Ishikawa (cell line): Measurements from ENCODE around the gene OR7A17.

Experiments used
- CEBPB ChIP-seq: IDR thresholded peaks from 2 replicates; pipeline ENCODE4 v1.6.1; 2012
- CREB1 ChIP-seq: IDR thresholded peaks from 2 replicates; pipeline ENCODE4 v1.6.1; 2012; ENCODE audit warnings: low read depth
- EGR1 ChIP-seq: IDR thresholded peaks from 2 replicates; pipeline ENCODE4 v1.6.1; 2012
- EP300 ChIP-seq: IDR thresholded peaks from 2 replicates; pipeline ENCODE4 v1.6.1; 2012; ENCODE audit warnings: borderline replicate concordance
- FOXM1 ChIP-seq: IDR thresholded peaks from 2 replicates; pipeline ENCODE4 v1.6.1; 2012; ENCODE audit warnings: low read depth, borderline replicate concordance
- MAX ChIP-seq: IDR thresholded peaks from 2 replicates; pipeline ENCODE4 v1.6.1; 2012
- NFIC ChIP-seq: IDR thresholded peaks from 2 replicates; pipeline ENCODE4 v1.6.1; 2012
- RAD21 ChIP-seq: IDR thresholded peaks from 2 replicates; pipeline ENCODE4 v1.6.1; 2012; ENCODE audit warnings: low read depth
- REST ChIP-seq: IDR thresholded peaks from 2 replicates; pipeline ENCODE4 v1.6.1; 2012; ENCODE audit warnings: low read depth, mild to moderate bottlenecking
- TAF1 ChIP-seq: IDR thresholded peaks from 2 replicates; pipeline ENCODE4 v1.6.1; 2012; ENCODE audit warnings: low read depth, mild to moderate bottlenecking
- TCF12 ChIP-seq: IDR thresholded peaks from 2 replicates; pipeline ENCODE4 v1.6.1; 2012; ENCODE audit warnings: low read depth
- TEAD4 ChIP-seq: IDR thresholded peaks from 2 replicates; pipeline ENCODE4 v1.6.1; 2012
- USF1 ChIP-seq: IDR thresholded peaks from 2 replicates; pipeline ENCODE4 v1.6.1; 2012
- YY1 ChIP-seq: IDR thresholded peaks from 2 replicates; pipeline ENCODE4 v1.6.1; 2012; ENCODE audit warnings: low read depth
- ZBTB7A ChIP-seq: IDR thresholded peaks from 2 replicates; pipeline ENCODE4 v1.6.1; 2012; ENCODE audit warnings: low read depth

The OR7A17 gene

GRCh38 chr19:14886032-14886431 lies at the start of gene OR7A17:
TSS of gene OR7A17 (minus strand) at chr19:14886132. CDS start at chr19:14881355, 4,777 bp downstream.
- TF ChIP-seq FOXM1 (no peak), MAX (no peak), EGR1 (no peak), USF1 (no peak), TCF12 (no peak), TEAD4 (no peak), CREB1 (no peak), ZBTB7A (no peak), CEBPB (no peak), YY1 (no peak), EP300 (no peak), TAF1 (no peak), REST (no peak), RAD21 (no peak)

- TF ChIP-seq TAF1 (no peak), CREB1 (no peak), EGR1 (no peak), YY1 (no peak), FOXM1 (no peak), REST (no peak), MAX (no peak), USF1 (no peak), CEBPB (no peak), RAD21 (no peak), TCF12 (no peak), TEAD4 (no peak), NFIC (no peak), EP300 (no peak), ZBTB7A (no peak)
These were observed 47.6 kb upstream of the OR7A17 start for GRCh38 chr19:14933506-14933905.

- TF ChIP-seq REST (no peak), MAX (no peak)
These were observed 30.9 kb upstream of the OR7A17 start for GRCh38 chr19:14916848-14917247.

GRCh38 chr19:14915116-14915515 lies 29.2 kb upstream of the OR7A17 start:
- TF ChIP-seq RAD21 (no peak), YY1 (no peak), CREB1 (no peak), EP300 (no peak), NFIC (no peak), FOXM1 (no peak), ZBTB7A (no peak), TCF12 (no peak), CEBPB (no peak), TEAD4 (no peak), USF1 (no peak), TAF1 (no peak), REST (no peak), MAX (no peak), EGR1 (no peak)
